Measurements from ENCODE around the gene PRADC1.

PRADC1 gene

DNA sequence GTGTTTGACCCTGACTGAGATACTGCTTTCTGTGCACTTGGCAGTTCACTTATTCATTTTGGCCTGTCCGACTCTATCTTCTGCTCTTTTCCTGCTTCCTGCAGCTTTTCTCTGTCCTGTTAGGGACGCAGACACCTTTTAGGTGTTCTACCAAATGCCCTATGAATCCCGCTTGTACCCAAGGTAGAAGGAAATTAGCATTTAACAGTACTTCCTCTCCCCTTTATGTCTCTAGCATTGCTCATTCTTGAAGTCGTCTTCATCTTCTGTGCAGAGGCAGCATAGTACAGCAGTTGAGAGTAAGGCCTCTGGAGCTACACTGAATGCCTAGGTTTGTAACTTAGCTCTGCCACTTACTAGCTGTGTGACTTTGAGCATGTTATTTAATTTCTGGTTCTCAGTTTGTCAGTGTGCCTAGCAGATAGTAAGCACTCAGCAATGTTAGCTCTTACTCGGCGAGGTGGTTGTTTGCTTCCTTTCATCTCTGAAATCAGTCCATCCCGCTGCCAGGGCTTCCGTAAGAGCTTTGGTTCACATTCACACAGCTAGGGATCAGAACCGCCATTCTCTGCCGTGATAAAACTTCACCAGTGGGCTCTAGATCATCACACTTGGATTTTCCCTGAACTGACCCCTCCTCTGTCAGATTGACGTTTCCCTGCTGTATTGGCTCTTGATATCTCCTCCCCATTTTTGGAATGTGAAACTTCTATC lies 2.4 kb upstream of the PRADC1 start:
- peak overlapping the region; percentile 91 to 99 (median 96) for H3K4me2 ChIP-seq
- peak overlapping the region; percentile 79 to 100 (median 91) for H3K4me3 ChIP-seq
- peaks cover 33 to 51% (median 40%) of the 10 kb centered on the region in 10 experiments for H3K4me1 ChIP-seq
- peaks cover 57 to 62% (median 59%) of the 10 kb centered on the region in 11 experiments for H4K20me1 ChIP-seq
- H3K36me3 ChIP-seq: peaks cover 27 to 52% (median 50%) of the 10 kb centered on the region in 11 experiments
- no peaks in the 10 kb centered on the region for H3K9me3 ChIP-seq (replicated peaks in 1 of 11)
- no peaks in the 10 kb centered on the region for H3K27me3 ChIP-seq
- H3K9ac ChIP-seq: peak overlapping the region; percentile 94 to 99 (median 97)
- no peak for TF ChIP-seq Cebpa-rat (IDR thresholded peaks at IDR 0.05)
- peak overlapping the region in 10 of 11 experiments; percentile 95 to 99 (median 97); a peak in 20 of 22 replicates for H3K27ac ChIP-seq

DNA sequence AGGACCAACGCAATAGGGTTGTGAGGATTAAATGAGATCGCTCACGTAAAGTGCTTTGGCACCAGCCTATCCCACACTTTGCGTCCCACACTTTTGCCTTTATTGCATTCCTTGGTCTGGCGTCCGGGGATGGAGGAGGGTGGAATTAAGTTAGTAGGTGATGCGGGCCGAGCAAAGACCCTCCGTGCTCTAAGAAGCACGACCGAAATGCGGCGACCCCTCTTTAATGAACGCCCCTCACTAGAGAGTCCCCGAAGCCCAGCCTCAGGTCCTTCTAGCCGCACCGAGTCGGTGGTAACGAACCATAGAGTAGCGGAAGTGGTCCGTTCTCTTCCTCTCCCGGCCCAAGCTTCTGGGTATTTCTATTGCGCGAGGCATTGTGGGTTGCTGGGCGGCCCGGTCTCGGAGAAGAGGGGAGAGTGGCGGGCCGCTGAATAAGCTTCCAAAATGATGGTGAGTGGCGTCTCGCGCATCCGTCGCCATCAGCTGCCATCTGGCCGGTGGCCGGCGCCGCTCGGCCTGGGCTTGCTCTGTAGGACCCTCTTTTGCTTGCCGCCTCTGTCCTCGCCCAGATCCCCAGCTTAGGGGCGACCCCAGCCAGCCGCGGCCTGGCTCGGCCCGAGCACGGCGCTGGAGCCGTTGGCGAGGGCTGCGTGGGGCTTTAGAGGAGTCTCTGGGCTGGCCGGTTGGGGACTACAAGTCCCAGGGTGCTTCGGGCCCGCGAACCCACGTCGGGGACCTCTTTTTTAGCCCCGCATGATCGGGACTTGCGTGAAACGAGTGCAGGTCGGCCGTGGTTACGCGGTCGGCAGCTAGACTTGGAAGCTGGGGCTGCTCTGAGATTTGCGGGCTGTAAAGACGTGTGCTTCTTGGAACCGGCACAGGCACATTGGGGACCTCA lies 1.1 kb upstream of the PRADC1 start, which contains the start of gene CCT7:
TSS of gene CCT7 (plus strand) at position 377 of the 901 bp plus-strand sequence. CDS start at position 448, 71 bp downstream.
- H3K4me3 ChIP-seq: peak within 1 kb of the TSS; percentile 79 to 100 (median 91)
- H3K4me2 ChIP-seq: peak within 1 kb of the TSS; percentile 93 to 100 (median 96)
- peak within 1 kb of the TSS; percentile 92 to 99 (median 97) for H3K27ac ChIP-seq
- H3K27me3 ChIP-seq: no peaks in the 10 kb centered on the region
- H4K20me1 ChIP-seq: peaks cover 44 to 50% (median 46%) of the 10 kb centered on the region in 11 experiments
- no peaks in the 10 kb centered on the region for H3K9me3 ChIP-seq (replicated peaks in 1 of 11)
- peaks cover 26 to 52% (median 45%) of the 10 kb centered on the region in 11 experiments for H3K36me3 ChIP-seq
- H3K4me1 ChIP-seq: peaks cover 33 to 45% (median 40%) of the 10 kb centered on the region in 10 experiments
- H3K9ac ChIP-seq: peak within 1 kb of the TSS; percentile 94 to 99 (median 97)
- no peak for TF ChIP-seq Cebpa-rat (IDR thresholded peaks at IDR 0.05)

DNA sequence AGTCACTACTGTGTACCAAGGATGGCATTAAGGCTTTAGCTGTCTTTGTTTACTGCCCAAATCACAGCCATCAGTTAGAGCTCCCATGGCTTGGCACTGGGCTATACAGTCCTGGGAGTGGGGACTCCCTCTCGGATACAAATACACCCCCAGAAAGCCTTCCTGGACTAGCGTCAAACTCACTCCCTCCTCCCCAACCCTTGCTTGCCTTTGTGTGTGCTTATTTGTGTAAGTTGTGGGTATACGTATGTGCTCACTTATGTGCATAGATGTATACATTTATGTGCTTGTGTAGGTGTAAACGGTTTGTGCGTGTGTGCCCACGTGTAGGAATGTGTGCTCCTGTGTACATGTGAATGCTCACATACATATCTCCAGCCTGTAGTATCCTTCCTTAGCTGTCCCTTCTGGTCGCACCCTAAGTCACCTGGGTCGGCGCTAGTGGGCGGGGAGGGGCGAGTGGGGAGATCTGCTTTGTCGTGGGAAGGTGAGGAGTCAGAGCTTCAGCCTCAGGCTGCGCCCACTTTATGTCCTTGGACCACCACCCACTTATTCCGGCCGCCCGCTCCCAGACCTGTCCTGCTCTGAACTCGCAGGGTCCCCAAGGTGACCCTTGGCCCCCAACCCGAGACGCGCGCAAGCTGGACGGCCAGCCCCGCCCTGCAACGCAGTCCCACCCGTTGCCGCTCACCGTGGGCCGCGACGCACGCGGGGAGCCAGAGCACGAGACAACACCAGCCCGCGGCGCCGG lies 461 bp downstream of the PRADC1 start:
- Histone ChIP-seq H3K4me2 (peak overlapping the region; percentile 81 to 100 (median 93)), H3K4me1 (peaks cover 30 to 35% (median 32%) of the 10 kb centered on the region in 10 experiments), H3K9me3 (replicated peaks in 1 of 11) (no peaks in the 10 kb centered on the region), H4K20me1 (peaks cover 28 to 33% (median 30%) of the 10 kb centered on the region in 11 experiments; a peak in 21 of 22 replicates), H3K27ac (peak overlapping the region; percentile 27 to 98 (median 79); a peak in 21 of 22 replicates), H3K4me3 (peak overlapping the region; percentile 79 to 100 (median 91)), H3K9ac (peak overlapping the region; percentile 84 to 99 (median 97)), H3K27me3 (no peaks in the 10 kb centered on the region), H3K36me3 (peaks cover 29 to 52% (median 44%) of the 10 kb centered on the region in 11 experiments)
- no peak for TF ChIP-seq Cebpa-rat (IDR thresholded peaks at IDR 0.05)

DNA sequence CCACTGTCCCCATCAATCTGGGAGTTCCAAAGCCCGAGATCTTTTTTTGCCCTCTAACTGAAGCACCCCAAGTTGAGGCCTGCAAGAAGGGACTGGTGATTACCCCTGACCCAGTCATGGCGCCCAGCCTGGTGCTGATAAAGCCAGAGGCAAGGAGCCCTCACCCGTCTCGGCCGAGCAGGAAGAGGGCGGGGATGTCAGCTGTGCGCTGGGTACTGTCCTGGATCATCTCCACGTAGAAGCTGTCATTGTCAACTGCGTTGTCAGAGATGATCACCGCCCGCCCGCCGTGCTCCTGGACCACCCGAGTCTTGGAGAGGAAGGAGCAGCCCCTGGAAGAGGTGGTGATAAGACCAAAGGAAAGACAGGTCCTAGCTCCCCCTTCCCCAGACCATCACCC lies 4.4 kb downstream of the PRADC1 start:
- Histone ChIP-seq H3K4me2 (no peak overlapping the region), H3K4me3 (no peak overlapping the region), H3K4me1 (peaks cover 31 to 43% (median 37%) of the 10 kb centered on the region in 10 experiments), H3K9ac (no peak overlapping the region), H3K36me3 (peaks cover 35 to 62% (median 49%) of the 10 kb centered on the region in 11 experiments; a peak in 21 of 22 replicates), H4K20me1 (0 out of 22 replicates have a peak, but pooled peaks cover 0 to 4% (median 0%) of the 10 kb centered on the region in 11 experiments), H3K9me3 (replicated peaks in 1 of 11) (no peaks in the 10 kb centered on the region), H3K27ac (no peak overlapping the region), H3K27me3 (no peaks in the 10 kb centered on the region)
- no peak for TF ChIP-seq Cebpa-rat (IDR thresholded peaks at IDR 0.05)

DNA sequence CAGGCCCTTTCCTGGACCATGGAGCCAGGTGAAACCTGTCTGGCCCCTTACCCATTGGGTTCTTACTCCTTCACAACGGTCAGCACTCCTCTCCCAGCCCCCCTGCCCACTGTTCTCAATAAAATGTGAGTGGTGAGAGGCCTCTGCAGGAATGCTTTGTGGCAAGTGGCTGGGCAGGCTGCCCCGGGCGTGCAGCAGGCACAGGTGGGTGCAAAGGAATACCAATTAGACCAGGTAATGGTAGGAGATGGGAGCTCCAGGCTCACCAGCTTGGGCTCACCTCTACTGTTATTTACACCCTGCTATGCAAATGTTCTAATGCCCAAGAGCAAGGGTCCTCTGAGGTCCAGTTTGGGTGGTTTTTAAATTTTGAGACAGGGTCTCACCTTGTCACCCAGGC lies 6.0 kb downstream of the PRADC1 start:
- Histone ChIP-seq H3K36me3 (peaks cover 51 to 78% (median 64%) of the 10 kb centered on the region in 11 experiments), H3K4me1 (peaks cover 25 to 36% (median 31%) of the 10 kb centered on the region in 10 experiments), H3K4me2 (peak overlapping the region in 9 of 11 experiments; percentile 73 to 92 (median 84); a peak in 12 of 22 replicates), H3K27ac (no peak overlapping the region), H3K4me3 (no peak overlapping the region), H3K9me3 (replicated peaks in 1 of 11) (no peaks in the 10 kb centered on the region), H3K27me3 (no peaks in the 10 kb centered on the region), H4K20me1 (0 out of 22 replicates have a peak, but pooled peaks cover 0 to 4% (median 0%) of the 10 kb centered on the region in 11 experiments), H3K9ac (no peak overlapping the region; a peak in 1 of 22 replicates)
- no peak for TF ChIP-seq Cebpa-rat (IDR thresholded peaks at IDR 0.05)

DNA sequence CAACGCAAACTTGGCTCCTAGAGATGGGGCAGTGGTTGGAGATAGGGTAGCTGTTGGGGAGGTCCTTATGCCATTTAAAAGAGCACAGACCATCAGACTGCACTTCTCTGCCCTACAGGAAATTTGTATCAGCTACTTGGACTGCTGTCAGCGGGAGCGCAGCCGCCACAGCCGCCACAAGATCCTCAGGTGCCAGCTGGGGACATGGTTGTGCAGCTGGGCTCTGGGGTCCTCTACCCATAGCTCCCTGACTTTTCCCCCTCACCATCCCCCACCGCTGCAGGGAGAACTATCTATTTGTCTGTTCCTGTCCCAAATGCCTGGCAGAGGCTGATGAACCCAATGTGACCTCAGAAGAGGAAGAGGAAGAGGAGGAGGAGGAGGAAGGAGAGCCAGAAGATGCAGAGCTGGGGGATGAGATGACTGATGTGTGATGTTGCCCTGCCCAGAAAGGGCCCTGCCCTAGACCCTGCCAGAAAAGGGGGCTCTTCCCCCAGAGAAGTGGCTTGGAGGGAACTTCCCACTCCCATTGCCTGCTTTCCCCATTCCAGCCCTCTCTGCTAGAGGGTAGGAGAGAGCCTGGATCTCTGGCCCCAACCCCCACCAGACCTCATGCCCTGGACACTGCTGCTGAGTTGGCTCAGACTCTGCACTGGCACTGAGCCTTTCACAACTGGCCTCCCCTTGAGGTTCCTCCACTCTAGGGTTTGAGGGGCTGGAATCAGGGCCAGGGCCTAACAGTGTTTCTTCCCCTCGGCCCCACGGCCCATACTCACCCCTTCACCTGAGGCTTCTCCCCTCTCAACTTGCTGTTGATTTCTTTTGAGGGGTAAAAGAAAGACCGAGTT lies 7.3 kb downstream of the PRADC1 start:
- H3K4me2 ChIP-seq: peak overlapping the region; percentile 73 to 92 (median 84)
- H3K36me3 ChIP-seq: peaks cover 63 to 91% (median 77%) of the 10 kb centered on the region in 11 experiments
- no peaks in the 10 kb centered on the region for H3K9me3 ChIP-seq (replicated peaks in 1 of 11)
- peaks cover 25 to 36% (median 30%) of the 10 kb centered on the region in 10 experiments for H3K4me1 ChIP-seq
- TF ChIP-seq Cebpa-rat (IDR thresholded peaks at IDR 0.05): no peak
- H3K27ac ChIP-seq: peak overlapping the region; percentile 7 to 72 (median 60); a peak in 21 of 22 replicates
- peak overlapping the region in 6 of 10 experiments; percentile 1 to 48 (median 22); a peak in 6 of 20 replicates for H3K4me3 ChIP-seq
- no peaks in the 10 kb centered on the region for H3K27me3 ChIP-seq
- peak overlapping the region in 10 of 11 experiments; percentile 1 to 57 (median 42); a peak in 15 of 22 replicates for H3K9ac ChIP-seq
- H4K20me1 ChIP-seq: peaks cover 0 to 7% (median 0%) of the 10 kb centered on the region in 11 experiments; a peak in 1 of 22 replicates

DNA sequence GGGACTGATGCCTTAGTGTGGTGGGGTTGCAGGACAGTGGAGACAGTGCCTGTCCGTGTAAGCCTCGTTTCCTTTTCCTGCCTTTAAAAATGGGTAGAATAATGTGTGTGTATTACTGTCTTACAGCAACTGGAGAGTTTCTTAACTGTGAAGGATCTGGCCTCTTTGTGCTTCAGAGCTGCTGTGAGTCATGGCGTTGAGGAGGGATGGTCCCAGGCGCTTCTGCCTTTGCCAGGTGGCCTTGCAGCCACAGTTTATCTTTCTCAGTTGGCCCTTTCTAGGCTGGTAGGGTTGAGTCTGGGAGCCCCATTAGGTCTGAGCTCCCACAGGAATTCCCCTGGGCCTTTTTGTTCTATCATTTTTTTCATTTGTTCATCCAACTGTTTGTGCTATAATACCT lies 9.2 kb downstream of the PRADC1 start:
- no peak overlapping the region for H3K27ac ChIP-seq
- H3K9me3 ChIP-seq (replicated peaks in 1 of 11): no peaks in the 10 kb centered on the region
- no peak overlapping the region for H3K9ac ChIP-seq
- H3K4me2 ChIP-seq: no peak overlapping the region
- H3K27me3 ChIP-seq: no peaks in the 10 kb centered on the region
- no peak overlapping the region for H3K4me3 ChIP-seq
- peaks cover 25 to 36% (median 30%) of the 10 kb centered on the region in 10 experiments for H3K4me1 ChIP-seq
- no peak for TF ChIP-seq Cebpa-rat (IDR thresholded peaks at IDR 0.05)
- H3K36me3 ChIP-seq: peaks cover 58 to 95% (median 84%) of the 10 kb centered on the region in 11 experiments
- H4K20me1 ChIP-seq: peaks cover 0 to 23% (median 0%) of the 10 kb centered on the region in 11 experiments; a peak in 8 of 22 replicates

Data from BLaER1 treated with 17β-estradiol and CSF1 and Interleukin-3, amounts not matched to agents 10 nM and 100 nM (cell line).